Skin of body (tissue), 2 donors: Measurements from ENCODE around the gene CHST15. TPM values are rescaled to one million over a fixed set of nuclear protein-coding genes. Genes with fewer than 3 reads are reported as not detected.

Source experiments
- DNase-seq: peaks from one replicate; lab custom pipeline; 2025; lab: John Stamatoyannopoulos, UW
- total RNA-seq: library from RNA; depleted of rRNA; stranded (reverse); fragments of >200 nt; gene quantifications from one replicate; pipeline ENCODE4 v1.2.3, GENCODE V29; 2014

The CHST15 gene
- total RNA-seq, 1 donor from 2014 or later = 16.5 TPM

- peak; percentile 70 for DNase-seq
Measured at GRCh38 chr10:124066781-124067714, 26.4 kb downstream of the CHST15 start.

DNA sequence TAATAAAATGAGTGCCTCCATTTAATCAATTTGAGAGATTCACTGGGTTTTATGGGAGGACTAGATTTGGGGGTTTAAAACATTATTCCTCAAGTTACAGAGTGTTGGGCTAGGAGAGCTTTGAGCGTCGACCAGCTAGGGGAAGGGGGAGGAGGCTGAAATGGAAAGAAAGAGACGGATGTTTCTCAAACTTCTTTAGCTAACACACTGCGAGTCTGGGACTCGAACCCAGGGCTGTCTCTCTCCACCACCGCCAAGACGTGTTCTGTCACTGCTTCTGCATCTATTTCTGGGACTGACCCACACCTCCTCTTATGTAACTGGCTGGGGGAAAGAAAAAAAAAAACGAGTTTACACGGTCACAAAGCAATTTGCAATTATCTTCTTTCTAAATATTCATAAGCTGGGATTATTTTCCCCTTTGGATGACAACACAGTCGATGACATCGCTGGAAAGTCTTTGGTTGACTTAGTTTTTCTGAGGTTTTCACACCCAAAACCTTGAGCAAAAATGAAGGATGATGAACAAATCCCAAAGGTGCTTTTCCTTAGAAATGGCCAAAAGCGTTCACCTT lies 27.2 kb downstream of the CHST15 start:
- DNase-seq = no peak

GRCh38 chr10:124065382-124066125 lies 27.8 kb downstream of the CHST15 start:
- no peak for DNase-seq

- DNase-seq = no peak
Measured at GRCh38 chr10:124064676-124065075, 28.7 kb downstream of the CHST15 start.

- DNase-seq = peak; percentile 32
Measured at GRCh38 chr10:124063750-124064603, 29.4 kb downstream of the CHST15 start.

DNA sequence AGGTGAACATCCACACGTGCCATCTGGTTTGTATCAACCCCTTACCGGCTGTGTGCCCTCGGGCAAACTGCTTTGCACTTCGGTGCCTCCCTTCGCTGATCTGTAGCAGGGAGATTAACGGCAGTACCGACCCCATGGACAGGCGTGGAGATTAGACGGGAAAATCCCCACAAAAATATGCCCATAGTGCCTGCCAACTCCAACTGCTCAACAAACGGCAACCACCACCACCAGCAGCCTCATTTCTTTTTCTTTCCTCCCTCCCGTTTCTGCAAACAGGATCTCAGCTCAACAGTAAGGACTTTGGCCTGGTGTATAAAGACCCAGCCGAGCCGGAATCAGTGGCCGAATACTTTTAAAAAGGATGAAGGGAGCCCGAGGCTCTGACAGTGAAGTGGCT lies 31.0 kb downstream of the CHST15 start:
- no peak for DNase-seq

DNA sequence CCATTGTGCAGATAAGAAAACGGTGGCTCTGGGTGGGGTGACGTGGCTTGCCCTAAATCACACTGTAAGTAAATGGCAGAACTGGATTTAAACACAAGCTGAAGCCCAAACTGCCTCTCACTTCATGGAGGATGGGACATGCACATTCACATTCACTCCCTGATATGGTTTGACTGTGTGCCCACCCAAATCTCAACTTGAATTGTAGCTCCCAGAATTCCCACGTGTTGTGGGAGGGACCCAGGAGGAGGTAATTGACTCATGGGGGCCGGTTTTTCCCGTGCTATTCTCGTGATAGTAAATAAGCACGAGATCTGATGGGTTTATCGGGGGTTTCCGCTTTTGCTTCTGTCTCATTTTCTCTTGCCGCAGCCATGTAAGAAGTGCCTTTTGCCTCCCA lies 32.4 kb downstream of the CHST15 start:
- no peak for DNase-seq

GRCh38 chr10:124060148-124060720 lies 33.2 kb downstream of the CHST15 start:
- DNase-seq = no peak

- DNase-seq = peak; percentile 26
Measured at GRCh38 chr10:124059551-124059950, 33.8 kb downstream of the CHST15 start.

DNA sequence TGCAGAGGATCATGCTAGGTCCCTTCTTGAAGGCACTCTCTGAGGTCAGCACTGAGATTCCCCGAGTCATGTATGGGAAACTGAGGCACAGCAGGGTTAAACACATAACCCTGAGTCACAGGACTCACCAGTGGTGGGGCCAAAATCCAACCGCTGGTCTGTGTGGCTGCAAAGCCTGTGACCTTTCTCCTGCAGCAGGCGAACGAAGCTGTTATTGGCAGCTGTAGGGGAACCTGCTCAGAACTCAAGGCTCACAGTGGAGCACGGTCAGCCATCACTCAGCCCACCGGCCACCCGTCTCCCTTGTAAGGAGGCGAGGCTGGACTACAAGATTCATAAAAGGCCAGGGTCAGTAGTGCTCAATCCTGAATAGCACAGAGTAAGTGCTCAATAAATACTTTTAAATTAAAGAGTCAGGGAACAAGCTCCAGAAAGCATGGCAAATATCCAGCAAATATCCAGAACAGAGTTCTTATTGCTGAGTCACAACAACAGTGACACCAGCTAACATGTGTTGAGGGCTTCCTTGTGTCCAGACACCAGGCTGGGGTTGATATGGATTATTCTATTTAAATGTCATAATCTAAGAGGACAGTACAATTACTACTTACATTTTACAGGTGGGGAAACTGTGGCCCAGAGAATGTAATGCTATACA lies 34.9 kb downstream of the CHST15 start:
- DNase-seq = no peak

DNA sequence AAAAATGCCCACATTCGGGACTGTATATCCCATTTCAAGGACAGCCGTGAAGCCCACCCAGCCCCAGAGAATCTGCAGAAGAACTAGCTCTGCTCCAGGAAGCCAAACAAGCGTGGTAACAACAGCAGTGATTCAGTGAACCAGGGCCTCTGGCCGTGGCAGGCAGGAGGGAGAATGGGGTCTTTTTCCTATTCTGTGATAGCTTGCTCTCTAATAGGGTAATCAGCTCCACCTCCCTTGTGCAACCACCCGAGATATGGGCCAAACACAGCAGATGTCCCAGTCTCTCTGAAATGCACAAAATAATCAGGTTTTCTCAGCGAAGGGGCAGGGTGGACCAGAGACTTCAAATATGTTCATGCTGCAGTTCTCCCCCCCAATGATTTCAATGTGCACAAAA lies 35.8 kb downstream of the CHST15 start:
- DNase-seq = no peak

- DNase-seq = no peak
Measured at GRCh38 chr10:124056337-124056980, 36.9 kb downstream of the CHST15 start.

DNA sequence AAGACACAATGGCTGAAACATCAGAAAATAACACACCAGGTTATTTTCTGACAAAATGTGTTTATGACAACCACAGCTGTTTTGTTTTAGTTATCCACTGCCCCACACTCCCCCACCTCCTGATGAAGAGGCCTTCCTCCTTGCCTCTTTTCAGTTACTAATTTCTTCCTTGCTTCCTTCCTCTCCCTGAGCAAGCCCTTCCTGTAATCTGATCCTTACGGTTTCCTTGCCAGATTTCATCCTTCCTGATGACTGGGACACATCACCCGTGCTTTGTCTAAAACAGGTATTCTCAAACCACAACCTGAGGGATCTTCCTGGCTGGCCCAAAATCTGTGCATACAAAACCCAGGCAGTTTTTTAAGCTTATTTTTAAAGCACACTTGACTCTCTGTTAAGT lies 39.4 kb downstream of the CHST15 start:
- no peak for DNase-seq

DNA sequence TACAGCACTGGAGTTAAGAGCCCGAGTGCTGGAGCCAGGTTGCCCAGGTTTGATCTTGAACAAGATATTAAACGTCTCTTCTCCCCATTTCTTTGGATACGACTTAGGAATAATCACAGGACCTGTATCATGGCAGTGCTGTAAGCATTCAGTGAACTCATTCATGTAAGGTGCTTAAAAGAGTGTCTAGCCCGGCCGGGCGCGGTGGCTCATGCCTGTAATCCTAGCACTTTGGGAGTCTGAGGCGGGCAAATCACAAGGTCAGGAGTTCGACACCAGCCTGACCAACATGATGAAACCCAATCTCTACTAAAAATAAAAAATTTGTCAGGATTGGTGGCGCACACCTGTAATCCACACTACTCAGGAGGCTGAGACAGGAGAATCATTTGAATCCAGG lies 40.8 kb downstream of the CHST15 start:
- no peak for DNase-seq

GRCh38 chr10:124050021-124051015 lies 43.1 kb downstream of the CHST15 start:
- DNase-seq = no peak

DNA sequence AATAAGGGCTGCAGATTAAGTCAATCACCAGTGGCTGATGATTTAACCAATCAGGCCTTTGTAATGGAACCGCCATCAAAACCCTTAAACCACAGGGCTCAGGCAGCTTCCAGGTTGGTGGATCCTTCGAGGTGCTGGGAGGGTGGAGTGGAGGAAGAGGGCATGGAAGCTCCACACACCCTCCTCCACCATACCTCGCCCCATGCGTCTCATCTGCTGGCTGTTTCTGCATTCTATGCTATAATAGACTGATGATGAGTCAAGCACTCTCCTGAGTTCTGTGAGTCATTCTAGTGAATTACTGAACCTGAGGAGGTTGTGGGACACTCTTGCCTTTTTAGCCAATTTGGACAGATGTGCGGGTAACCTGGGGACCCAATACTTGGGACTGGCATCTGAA lies 43.9 kb downstream of the CHST15 start:
- no peak for DNase-seq

DNA sequence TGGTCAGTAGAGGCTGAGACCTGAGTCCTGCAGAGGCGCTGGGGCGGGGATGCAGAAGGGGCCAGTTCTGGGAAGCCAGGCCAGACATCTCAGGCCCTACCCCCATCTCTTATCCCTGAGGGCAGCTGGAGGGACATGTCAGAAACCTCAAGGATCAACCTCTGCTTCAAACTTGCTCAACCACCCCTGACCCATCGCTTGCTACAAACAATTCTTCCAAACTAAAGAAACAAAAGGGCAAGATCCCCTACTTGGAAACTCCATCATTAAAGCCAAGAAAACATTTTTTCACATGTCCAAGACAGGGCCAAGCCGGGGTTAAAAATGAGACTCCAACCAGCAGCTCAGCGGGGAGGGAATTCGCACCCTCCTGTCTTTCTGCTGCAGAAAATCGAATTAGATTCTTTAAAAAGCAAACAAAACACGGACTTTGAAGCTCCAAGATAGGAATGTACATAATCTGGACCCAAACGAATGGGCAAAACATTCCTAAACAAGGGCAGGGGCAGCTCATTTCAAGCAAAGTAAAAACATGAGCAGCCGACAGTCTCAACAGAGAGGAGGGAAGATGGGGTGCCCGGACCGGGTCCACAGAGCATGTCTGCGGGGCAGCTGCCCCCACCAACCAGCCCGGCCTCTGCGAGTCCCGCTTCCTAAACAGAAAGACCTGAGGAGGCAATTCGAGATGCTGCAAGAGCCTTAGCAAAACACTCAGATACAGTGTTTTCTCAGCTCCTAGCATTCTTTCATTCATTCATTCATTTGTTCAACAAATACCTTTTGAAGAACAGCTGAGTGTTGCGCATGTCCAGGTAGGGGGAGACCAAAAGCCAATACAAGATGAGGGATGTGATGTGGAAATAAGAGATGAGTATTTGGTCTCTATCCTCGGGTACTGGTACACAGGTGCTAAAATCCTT lies 44.8 kb downstream of the CHST15 start:
- DNase-seq = no peak
